ENCODE results near the gene FURIN. TPM values are rescaled to one million over a fixed set of nuclear protein-coding genes. Genes with fewer than 3 reads are reported as not detected.
"Not testable (repeated sequence)": the region's sequence is repeated elsewhere in the genome, so short reads cannot be mapped to it uniquely, and the experiment has no call there.

FURIN gene
- total RNA-seq, 1 experiment from 2014 or later = 68.9 TPM

DNA sequence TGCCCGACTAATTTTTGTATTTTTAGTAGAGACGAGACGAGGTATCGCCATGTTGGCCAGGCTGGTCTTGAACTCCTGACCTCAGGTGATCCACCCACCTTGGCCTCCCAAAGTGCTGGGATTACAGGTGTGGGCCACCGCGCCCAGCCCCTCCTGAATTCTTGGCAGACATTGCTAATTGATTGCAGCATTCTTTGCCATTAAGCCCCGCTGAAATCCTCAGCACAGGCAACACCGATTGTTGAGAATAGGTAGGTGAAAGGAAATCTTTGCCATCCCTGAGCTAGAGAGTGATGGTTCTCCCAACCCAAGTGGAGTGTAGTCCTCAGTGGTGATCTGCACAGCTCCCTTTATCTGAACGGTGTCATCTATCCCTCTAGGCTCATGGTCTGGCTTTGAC lies 36.4 kb downstream of the FURIN start:
- H3K4me3 ChIP-seq (ENCODE audit: insufficient read depth, low read depth, low read length) = no peak overlapping the region
- peaks cover 11% of the 10 kb centered on the region for H3K27me3 ChIP-seq (ENCODE audit: control insufficient read depth, insufficient read depth, low read length)
- DNase-seq = no peak
- peaks cover 1% of the 10 kb centered on the region for H3K36me3 ChIP-seq (replicated peaks; ENCODE audit: control insufficient read depth, insufficient read depth, low read length)

DNA sequence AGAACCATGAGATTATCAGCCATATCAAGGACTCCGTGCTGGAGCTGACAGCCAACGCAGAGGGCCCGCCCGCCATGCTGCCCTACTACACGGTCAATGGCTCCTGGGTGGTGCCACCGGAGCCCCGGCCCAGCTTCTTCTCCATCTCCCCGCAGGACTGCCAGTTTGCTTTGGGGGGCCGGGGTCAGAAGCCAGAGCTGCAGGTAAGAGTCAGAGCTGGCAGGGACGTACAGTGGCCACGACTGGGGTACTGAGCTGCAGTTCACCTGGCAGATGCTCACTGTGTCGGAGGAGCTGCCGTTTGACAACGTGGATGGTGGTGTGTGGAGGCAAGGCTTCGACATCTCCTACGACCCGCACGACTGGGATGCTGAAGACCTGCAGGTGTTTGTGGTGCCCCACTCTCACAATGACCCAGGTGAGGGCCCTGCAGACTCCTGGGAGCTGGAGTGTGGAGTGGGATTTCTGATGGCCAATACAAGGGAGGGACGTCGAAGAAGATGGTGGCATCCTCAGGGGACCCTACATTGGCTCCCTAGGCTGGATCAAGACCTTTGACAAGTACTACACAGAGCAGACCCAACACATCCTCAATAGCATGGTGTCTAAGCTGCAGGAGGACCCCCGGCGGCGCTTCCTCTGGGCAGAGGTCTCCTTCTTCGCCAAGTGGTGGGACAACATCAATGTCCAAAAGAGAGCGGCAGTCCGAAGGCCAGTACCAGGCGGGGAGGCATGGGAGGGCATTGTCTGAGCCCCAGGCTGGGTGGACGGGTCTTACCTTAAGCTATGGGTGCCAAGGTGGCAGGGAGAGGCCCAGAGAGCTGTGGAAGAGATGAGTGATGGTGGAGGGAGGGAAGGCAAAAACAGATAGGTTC lies 37.2 kb downstream of the FURIN start:
- H3K4me3 ChIP-seq (ENCODE audit: insufficient read depth, low read depth, low read length) = no peak overlapping the region
- peaks cover 1% of the 10 kb centered on the region for H3K36me3 ChIP-seq (replicated peaks; ENCODE audit: control insufficient read depth, insufficient read depth, low read length)
- DNase-seq = no peak
- H3K27me3 ChIP-seq (ENCODE audit: control insufficient read depth, insufficient read depth, low read length) = peaks cover 11% of the 10 kb centered on the region

DNA sequence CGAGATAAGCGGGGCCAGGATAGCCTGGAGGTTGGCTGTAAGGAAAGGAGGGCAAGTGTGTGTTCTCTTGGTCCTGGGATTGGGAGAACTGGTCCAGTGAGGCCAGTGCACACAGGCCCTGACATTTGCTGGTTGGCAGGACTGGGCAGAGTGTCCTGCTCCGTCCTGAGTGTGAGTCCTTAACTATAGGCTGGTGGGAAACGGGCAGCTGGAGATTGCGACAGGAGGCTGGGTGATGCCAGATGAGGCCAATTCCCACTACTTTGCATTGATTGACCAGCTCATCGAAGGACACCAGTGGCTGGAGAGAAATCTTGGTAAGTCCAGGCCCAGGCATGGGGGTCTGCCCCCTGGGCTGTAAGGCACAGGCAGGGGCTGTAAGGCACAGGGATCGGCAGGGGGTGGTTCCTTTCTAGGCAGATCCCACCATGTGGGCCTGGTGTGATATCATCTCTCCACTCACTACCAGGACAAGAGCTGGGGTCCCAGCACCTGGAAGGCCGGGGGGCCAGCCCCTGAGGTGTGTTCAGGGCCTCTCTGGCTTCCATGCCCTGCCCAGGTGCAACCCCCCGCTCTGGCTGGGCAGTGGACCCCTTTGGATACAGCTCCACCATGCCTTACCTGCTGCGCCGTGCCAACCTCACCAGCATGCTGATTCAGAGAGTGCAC lies 37.9 kb downstream of the FURIN start:
- Histone ChIP-seq H3K4me3 (ENCODE audit: insufficient read depth, low read depth, low read length) (no peak overlapping the region), H3K36me3 (replicated peaks; ENCODE audit: control insufficient read depth, insufficient read depth, low read length) (peaks cover 1% of the 10 kb centered on the region), H3K27me3 (ENCODE audit: control insufficient read depth, insufficient read depth, low read length) (peaks cover 11% of the 10 kb centered on the region)
- no peak for DNase-seq

DNA sequence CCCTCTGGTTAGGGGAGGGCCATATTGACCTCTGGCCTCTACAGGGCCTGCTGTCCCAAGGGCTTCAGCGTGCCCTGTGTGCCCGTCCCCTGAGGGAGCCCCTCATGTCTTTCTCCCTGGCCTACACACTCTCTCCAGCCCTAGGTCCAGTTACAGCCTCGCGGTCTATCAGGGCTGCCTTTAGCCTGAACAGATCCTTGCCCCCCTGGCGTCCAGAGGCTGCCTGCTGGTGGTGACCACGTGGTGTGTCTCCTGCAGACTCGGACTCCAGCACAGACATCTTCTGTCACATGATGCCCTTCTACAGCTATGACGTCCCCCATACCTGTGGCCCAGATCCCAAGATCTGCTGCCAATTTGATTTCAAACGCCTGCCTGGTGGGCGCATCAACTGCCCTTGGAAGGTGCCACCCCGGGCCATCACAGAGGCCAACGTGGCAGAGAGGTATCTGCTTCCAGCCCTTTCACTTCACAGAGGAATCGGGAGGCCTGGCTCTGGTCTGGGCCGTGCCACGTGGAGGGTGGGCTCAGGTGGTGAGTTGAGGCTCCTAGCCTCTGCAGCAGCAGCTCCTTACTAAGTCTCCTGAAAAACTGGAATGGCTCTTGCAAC lies 38.8 kb downstream of the FURIN start:
- Histone ChIP-seq H3K4me3 (ENCODE audit: insufficient read depth, low read depth, low read length) (no peak overlapping the region), H3K27me3 (ENCODE audit: control insufficient read depth, insufficient read depth, low read length) (peaks cover 11% of the 10 kb centered on the region), H3K36me3 (replicated peaks; ENCODE audit: control insufficient read depth, insufficient read depth, low read length) (peaks cover 1% of the 10 kb centered on the region)
- DNase-seq = no peak

DNA sequence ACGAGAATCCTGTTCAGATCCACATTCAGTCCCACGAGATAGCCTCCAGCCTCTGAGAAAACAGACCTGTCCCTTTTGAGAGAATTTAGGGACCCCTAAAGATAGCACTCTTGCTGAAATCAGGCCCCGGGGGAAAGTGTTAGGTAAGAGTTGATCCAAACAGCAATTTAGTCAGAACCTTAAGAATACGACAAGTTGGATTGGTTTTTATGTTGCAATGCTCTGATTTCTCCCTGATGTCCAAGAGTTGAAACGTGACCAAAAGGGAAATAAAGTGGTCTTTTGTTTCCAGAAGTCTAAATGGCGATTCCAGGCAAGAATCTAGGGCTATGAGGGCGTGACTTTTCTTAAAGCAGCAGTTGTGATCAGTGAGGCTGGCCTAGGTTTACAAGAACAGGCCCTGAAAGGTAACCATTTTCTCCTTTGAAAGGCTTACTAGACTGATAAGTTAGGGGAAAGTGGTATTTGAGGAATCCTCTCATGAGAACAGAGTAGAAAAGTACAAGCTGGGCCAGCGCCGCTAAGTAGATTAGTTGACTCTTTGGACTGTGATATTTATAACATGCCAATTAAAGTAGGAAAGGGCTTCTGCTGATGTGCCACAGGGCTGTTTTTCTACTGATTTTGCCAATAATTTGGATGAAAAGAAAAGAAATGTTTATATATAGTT lies 39.6 kb downstream of the FURIN start:
- no peak for DNase-seq
- Histone ChIP-seq H3K4me3 (ENCODE audit: insufficient read depth, low read depth, low read length) (no peak overlapping the region), H3K27me3 (ENCODE audit: control insufficient read depth, insufficient read depth, low read length) (peaks cover 11% of the 10 kb centered on the region), H3K36me3 (replicated peaks; ENCODE audit: control insufficient read depth, insufficient read depth, low read length) (peaks cover 3% of the 10 kb centered on the region)

DNA sequence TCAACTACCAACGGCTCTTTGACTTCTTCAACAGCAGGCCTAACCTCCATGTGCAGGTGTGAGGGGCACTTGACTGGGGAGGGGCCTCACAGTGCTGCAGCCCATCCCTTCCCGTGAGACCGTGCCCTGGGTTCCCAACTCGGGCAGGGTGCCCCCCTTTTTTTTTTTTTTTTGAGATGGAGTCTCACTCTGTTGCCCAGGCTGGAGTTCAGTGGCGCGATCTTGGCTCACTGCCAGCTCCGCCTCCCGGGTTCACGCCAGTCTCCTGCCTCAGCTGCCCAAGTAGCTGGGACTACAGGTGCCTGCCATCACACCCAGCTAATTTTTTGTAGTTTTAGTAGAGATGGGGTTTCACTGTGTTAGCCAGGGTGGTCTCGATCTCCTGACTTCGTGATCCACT lies 41.1 kb downstream of the FURIN start:
- not testable (repeated sequence) for DNase-seq; H3K27me3 ChIP-seq (ENCODE audit: control insufficient read depth, insufficient read depth, low read length); H3K4me3 ChIP-seq (ENCODE audit: insufficient read depth, low read depth, low read length); H3K36me3 ChIP-seq (replicated peaks; ENCODE audit: control insufficient read depth, insufficient read depth, low read length)

DNA sequence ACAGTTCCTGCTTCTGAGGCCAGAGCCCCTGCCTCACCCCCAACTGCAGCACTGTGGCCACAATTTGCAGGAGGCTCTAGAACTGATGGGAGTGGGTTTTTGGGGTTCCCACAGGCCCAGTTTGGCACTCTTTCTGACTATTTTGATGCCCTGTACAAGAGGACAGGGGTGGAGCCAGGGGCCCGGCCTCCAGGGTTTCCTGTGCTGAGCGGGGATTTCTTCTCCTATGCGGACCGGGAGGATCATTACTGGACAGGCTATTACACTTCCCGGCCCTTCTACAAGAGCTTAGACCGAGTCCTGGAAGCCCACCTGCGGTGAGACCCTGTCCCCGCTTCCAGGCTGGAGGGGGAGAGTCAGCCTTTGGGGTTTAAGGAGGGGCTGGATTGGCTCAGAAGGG lies 41.6 kb downstream of the FURIN start:
- H3K36me3 ChIP-seq (replicated peaks; ENCODE audit: control insufficient read depth, insufficient read depth, low read length) = peaks cover 3% of the 10 kb centered on the region
- DNase-seq = no peak
- no peaks in the 10 kb centered on the region for H3K27me3 ChIP-seq (ENCODE audit: control insufficient read depth, insufficient read depth, low read length)
- no peak overlapping the region for H3K4me3 ChIP-seq (ENCODE audit: insufficient read depth, low read depth, low read length)

DNA sequence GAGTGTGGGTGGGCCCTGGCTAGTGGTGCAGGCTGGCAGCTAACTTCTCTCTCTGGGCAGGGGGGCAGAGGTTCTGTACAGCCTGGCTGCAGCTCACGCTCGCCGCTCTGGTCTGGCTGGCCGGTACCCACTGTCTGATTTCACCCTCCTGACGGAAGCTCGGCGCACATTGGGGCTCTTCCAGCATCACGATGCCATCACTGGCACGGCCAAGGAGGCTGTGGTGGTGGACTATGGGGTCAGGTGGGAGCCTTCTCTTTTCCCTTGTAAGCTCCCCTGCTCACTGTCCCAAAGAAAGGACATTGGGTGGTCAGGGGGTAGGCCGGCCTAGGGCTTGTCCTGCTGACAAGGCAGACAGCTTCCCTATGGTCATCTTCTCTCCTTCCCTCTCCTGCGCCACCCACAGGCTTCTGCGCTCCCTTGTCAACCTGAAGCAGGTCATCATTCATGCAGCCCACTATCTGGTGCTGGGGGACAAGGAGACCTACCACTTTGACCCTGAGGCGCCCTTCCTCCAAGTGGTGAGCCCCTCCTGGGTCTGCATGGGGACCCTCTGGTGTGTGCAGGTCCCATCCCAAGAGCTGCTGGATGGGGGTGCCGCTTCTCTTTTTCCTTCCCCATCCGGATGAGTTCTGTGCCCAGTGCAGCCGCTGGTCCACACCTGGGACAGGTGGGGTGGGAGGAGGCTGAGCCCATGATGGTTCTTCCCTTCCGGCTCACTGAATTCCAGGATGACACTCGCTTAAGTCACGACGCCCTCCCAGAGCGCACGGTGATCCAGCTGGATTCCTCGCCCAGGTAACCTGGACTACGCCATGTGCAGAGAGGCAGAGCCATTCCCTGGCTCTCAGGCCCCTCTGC lies 42.3 kb downstream of the FURIN start:
- peaks cover 3% of the 10 kb centered on the region for H3K36me3 ChIP-seq (replicated peaks; ENCODE audit: control insufficient read depth, insufficient read depth, low read length)
- no peak overlapping the region for H3K4me3 ChIP-seq (ENCODE audit: insufficient read depth, low read depth, low read length)
- DNase-seq = no peak
- H3K27me3 ChIP-seq (ENCODE audit: control insufficient read depth, insufficient read depth, low read length) = no peaks in the 10 kb centered on the region

DNA sequence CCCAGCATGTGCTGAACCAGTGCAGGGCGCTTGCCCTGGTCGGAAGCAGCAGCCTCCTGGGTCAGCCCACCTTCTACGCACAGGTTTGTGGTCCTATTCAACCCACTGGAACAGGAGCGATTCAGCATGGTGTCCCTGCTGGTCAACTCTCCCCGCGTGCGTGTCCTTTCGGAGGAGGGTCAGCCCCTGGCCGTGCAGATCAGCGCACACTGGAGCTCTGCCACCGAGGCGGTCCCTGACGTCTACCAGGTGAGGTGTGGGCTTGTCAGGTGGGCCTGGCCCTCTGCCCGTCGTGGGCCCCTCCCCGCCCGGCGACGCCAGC lies 42.9 kb downstream of the FURIN start:
- Histone ChIP-seq H3K27me3 (ENCODE audit: control insufficient read depth, insufficient read depth, low read length) (no peaks in the 10 kb centered on the region), H3K36me3 (replicated peaks; ENCODE audit: control insufficient read depth, insufficient read depth, low read length) (peaks cover 3% of the 10 kb centered on the region), H3K4me3 (ENCODE audit: insufficient read depth, low read depth, low read length) (no peak overlapping the region)
- no peak for DNase-seq

DNA sequence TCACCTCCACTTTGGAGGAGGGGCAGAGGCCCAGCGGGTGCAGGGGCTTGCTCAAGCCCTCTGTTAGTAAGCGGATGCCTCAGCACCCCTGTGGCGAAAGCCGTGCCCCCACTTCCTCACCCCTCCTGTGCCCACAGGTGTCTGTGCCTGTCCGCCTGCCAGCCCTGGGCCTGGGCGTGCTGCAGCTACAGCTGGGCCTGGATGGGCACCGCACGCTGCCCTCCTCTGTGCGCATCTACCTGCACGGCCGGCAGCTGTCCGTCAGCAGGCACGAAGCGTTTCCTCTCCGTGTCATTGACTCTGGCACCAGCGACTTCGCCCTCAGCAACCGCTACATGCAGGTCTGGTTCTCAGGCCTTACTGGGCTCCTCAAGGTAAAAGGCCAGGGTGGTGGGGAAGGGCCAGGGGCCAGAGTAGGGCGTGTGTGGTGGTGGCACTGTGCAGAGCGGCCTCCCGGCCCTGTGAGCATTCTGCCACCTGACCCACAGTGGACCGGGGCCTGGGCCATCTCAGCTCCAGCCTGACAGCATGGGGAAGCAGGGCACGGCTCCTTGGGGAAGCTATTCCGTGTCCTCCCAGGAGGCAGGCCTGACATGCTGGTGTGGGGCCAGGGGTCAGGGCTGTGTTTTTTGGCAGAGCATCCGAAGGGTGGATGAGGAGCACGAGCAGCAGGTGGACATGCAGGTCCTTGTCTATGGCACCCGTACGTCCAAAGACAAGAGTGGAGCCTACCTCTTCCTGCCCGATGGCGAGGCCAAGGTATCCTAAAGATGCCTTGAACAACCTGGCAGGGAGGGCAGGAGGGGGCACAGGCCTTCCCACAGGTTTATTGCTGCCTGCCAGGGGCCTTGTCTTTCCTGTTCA lies 43.8 kb downstream of the FURIN start:
- Histone ChIP-seq H3K36me3 (replicated peaks; ENCODE audit: control insufficient read depth, insufficient read depth, low read length) (peaks cover 3% of the 10 kb centered on the region), H3K27me3 (ENCODE audit: control insufficient read depth, insufficient read depth, low read length) (no peaks in the 10 kb centered on the region), H3K4me3 (ENCODE audit: insufficient read depth, low read depth, low read length) (no peak overlapping the region)
- no peak for DNase-seq

DNA sequence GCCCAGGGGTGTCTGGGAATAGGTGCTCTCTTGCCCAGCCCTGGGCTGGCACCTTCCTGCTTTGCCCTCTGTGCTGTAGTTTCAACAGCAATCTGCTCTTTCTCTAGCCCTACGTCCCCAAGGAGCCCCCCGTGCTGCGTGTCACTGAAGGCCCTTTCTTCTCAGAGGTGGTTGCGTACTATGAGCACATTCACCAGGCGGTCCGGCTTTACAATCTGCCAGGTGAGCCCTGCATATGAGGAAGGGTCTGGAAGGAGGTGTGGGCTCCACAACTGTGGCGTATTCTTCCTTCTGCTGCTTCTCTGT lies 44.3 kb downstream of the FURIN start:
- peaks cover 2% of the 10 kb centered on the region for H3K36me3 ChIP-seq (replicated peaks; ENCODE audit: control insufficient read depth, insufficient read depth, low read length)
- no peak overlapping the region for H3K4me3 ChIP-seq (ENCODE audit: insufficient read depth, low read depth, low read length)
- H3K27me3 ChIP-seq (ENCODE audit: control insufficient read depth, insufficient read depth, low read length) = no peaks in the 10 kb centered on the region

DNA sequence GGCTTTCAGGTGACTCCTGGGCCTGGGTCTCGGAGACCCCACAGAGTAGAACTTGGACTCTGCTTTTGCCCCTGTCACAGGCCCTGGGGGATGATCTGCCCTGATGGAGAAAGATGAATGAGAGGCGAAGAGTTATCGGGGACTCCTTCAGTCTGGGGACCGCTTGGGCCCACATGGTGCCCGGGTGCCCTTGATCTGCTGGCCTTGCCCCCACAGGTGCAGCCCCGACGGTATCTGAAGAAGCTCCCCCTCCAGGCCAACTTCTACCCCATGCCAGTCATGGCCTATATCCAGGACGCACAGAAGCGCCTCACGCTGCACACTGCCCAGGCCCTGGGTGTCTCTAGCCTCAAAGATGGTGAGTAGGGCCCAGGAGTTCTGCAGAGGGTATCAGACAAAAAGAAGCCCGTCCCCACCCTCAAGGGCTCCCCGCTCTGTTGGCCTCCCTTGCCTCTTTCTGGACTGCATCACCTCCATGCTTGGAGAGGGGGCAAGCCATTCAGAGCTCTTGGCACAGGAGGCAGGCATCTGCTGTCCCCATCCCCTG lies 45.1 kb downstream of the FURIN start:
- Histone ChIP-seq H3K27me3 (ENCODE audit: control insufficient read depth, insufficient read depth, low read length) (no peaks in the 10 kb centered on the region), H3K36me3 (replicated peaks; ENCODE audit: control insufficient read depth, insufficient read depth, low read length) (peaks cover 2% of the 10 kb centered on the region), H3K4me3 (ENCODE audit: insufficient read depth, low read depth, low read length) (no peak overlapping the region)
- no peak for DNase-seq

More for the DNA sequence above, 44.3 kb downstream of the FURIN start:
- DNase-seq = no peak

DNA sequence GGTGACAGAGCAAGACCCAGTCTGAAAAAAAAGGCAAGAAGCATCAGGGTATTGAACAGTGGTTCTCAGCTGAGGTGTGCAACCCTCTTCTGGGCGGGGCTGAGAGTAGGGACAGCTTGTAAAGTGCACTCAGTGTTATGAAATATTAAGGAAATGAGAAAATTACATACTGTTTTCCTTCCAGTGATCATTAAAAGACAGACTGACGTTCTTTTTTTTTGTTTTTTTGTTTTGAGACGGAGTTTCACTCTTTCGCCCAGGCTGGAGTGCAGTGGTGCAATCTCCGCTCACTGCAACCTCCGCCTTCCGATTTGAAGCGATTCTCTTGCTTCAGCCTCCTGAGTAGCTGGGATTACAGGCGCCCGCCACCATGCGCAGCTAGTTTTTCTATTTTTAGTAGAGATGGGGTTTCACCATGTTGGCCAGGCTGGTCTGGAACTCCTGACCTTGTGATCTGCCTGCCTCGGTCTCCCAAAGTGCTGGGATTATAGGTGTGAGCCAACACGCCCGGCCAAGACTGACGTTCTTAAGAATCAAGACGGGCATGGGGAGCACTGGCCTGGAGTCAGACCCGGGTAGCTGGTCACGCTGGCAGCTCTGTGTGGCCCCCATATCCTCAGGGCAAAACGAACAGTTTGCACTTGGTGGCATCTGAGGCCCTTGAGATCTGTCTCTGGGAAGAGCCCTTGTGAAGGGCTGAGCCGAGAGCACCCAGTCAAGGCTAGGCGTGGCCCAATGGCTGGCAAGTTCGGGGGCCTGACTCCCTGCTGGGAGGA lies 46.1 kb downstream of the FURIN start:
- Histone ChIP-seq H3K4me3 (ENCODE audit: insufficient read depth, low read depth, low read length) (no peak overlapping the region), H3K36me3 (replicated peaks; ENCODE audit: control insufficient read depth, insufficient read depth, low read length) (peaks cover 3% of the 10 kb centered on the region), H3K27me3 (ENCODE audit: control insufficient read depth, insufficient read depth, low read length) (no peaks in the 10 kb centered on the region)
- no peak for DNase-seq

All from H7 (cell line).